DMS53 treated with DMSO at 0.1 percent for 48 hours (cell line): Measurements from ENCODE around the gene HSP90AB1.
"Not testable (repeated sequence)": the region's sequence is repeated elsewhere in the genome, so short reads cannot be mapped to it uniquely, and the experiment has no call there.

ENCODE experiments used
- DNase-seq: peaks from one replicate; lab custom pipeline; 2025; ENCODE audit not compliant: unreplicated experiment; lab: John Stamatoyannopoulos, UW

Gene HSP90AB1

GRCh38 chr6:44222486-44223318, 24.2 kb upstream of the HSP90AB1 start:
- DNase-seq = peak; percentile 35

GRCh38 chr6:44223319-44224028, 23.4 kb upstream of the HSP90AB1 start, which contains the start of gene SLC29A1:
SLC29A1 (plus strand) TSS chr6:44223595; CDS start chr6:44227314, 3,719 bp downstream.
- DNase-seq = peak; percentile 47

- peak; percentile 14 for DNase-seq
These were observed 22.6 kb upstream of the HSP90AB1 start for GRCh38 chr6:44224029-44224964.

- no peak for DNase-seq
These were observed 22.0 kb upstream of the HSP90AB1 start for GRCh38 chr6:44224965-44225305.

- DNase-seq = no peak
These were observed 21.1 kb upstream of the HSP90AB1 start for GRCh38 chr6:44225579-44226325.

- DNase-seq = no peak
These were observed 20.3 kb upstream of the HSP90AB1 start for GRCh38 chr6:44226368-44227147.

GRCh38 chr6:44227148-44227793, 19.6 kb upstream of the HSP90AB1 start:
- DNase-seq = no peak

- DNase-seq = no peak
These were observed 18.9 kb upstream of the HSP90AB1 start for GRCh38 chr6:44228031-44228430.

GRCh38 chr6:44228433-44228832, 18.5 kb upstream of the HSP90AB1 start:
- DNase-seq = no peak

- DNase-seq = no peak
These were observed 18.1 kb upstream of the HSP90AB1 start for GRCh38 chr6:44228836-44229235.

- DNase-seq = no peak
These were observed 17.4 kb upstream of the HSP90AB1 start for GRCh38 chr6:44229376-44230033.

GRCh38 chr6:44230034-44230675, 16.7 kb upstream of the HSP90AB1 start:
- no peak for DNase-seq

GRCh38 chr6:44231426-44231825, 15.5 kb upstream of the HSP90AB1 start:
- DNase-seq = not testable (repeated sequence)

GRCh38 chr6:44232676-44233566, 14.0 kb upstream of the HSP90AB1 start:
- DNase-seq = no peak

GRCh38 chr6:44233567-44234100, 13.3 kb upstream of the HSP90AB1 start:
- DNase-seq = no peak

- no peak for DNase-seq
These were observed 12.5 kb upstream of the HSP90AB1 start for GRCh38 chr6:44234101-44235025.
